ENCODE measurements around the gene CRELD2.

Gene CRELD2

DNA sequence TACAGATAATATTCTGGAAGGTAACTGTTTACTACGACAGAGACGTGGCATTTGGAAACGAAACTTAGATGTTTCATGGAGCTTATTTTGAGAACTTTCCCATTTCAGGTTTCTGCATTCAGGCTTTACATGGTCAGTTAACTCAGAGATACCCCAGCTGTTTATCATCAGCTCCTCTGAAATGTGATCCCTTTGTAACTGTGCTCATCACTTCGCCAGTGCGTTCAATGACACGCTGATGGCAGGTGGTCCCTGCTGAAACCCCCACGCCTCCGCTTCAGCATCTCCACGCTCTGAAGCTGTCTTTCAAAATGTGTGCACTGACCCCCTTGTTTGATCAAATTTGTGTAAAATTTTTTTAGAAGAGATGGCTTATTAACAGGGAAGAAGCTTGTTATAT, 30.7 kb upstream of the CRELD2 start:
- no peak for DNase-seq

- DNase-seq: no peak
Measured at GRCh38 chr22:49889071-49889470, 29.4 kb upstream of the CRELD2 start.

GRCh38 chr22:49892226-49892899, 26.1 kb upstream of the CRELD2 start:
- DNase-seq: no peak

DNA sequence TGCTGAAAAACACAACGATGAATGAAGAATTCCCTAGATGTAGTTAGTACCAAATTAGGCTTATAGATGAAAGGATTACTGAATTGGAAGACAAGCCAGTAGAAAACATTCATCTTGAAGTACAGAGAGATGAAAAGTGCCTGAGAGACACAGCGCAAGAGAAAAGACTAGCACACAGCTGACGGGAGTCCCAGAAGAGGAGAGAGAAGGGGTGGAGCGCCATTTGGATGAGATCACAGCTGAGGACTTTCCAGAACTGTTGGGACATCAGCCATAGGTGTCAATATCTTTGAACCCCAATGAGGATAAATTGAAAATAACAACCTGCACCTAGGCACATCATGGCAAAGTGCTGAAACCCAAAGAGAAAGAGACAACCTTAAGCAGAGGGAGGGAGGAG, 25.4 kb upstream of the CRELD2 start:
- no peak for DNase-seq

DNA sequence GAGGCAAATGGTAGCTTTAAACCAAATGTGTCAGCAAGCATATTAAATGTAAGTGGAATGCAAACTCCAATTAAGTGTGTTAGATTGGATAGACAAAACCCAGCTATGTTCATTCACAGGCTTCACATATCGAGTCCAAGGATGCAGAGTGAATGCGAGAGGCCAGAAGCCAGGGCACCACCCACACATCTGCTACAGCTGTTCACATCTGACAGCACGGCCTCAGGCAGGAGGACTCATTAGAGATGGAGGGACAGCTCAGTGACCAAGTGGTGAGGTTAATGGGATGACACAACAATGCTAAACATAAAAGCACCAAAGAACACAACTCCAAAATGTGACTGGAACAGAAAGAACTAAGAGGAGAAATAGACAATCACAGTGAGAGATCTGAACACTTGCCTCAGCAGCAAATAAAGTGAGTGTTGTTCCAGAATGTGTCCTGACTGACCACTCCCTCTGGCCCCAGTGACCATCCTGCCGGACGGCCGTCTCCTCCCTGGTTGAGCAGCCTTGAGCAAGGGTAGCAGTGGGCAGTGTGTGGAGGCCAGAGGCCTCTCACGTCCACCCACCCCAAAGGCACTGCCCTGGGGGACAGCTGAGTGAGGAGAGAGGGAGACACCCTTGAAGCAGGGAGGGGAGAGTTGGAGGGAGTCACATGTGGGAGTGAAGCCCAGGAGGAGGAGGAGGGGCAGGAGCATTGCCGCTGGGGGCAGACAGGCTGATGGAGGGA, 23.9 kb upstream of the CRELD2 start:
- DNase-seq: no peak

GRCh38 chr22:49896201-49896600, 22.2 kb upstream of the CRELD2 start:
- DNase-seq: no peak

GRCh38 chr22:49897015-49897684, 21.3 kb upstream of the CRELD2 start:
- DNase-seq: no peak

GRCh38 chr22:49899530-49899929, 18.9 kb upstream of the CRELD2 start:
- DNase-seq: no peak

DNA sequence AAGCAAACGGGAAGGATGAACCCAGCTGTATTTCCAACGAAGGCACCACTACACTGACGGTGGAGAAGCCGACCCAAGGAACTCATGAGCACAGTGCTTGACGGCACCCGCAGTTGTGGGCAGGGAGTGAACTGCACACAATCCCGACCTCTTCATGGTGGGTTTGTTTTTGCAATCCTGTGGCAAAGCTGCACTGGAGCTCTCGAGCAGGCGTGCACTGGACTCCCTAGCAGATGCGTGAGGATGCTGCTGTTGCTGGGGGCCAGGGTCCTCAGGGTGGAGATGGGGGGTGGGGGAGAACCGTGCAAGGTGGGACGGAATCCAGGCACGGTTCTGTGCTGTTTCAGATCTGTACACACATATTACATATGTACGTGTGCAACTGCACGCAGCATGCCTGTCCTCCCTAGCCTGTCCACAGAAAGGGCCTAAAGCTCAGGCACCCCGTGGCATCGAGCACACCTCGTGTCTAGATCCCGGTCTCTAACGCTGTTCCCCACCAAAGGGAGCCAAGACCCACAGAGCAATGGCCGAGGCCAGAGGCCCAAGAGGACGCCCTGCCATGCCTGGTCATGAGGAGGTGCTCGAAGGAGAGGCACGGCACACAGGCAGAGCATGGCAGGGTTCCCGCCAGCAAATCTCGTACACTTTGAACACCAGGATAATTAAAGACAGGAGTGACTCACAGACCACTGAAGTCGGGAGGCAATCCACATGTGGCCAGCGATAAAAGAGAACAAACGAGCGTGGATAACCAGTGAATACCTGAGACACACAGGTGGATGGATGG, 17.8 kb upstream of the CRELD2 start:
- DNase-seq: no peak

DNA sequence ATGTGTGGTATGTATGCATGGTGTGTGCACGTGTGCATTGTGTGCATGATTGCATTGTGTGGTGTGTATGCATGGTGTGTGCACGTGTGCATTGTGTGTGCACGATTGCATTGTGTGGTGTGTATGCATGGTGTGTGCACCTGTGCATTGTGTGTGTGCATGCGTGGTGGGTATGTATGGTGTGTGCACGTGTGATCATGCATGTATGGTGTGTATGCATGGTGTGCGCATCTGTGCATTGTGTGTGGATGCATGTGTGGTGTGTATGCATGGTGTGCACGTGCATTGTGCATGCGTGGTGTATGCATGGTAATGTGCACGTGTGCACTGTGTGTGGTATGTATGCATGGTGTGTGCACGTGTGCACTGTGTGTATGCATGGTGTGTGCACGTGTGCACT, 17.0 kb upstream of the CRELD2 start:
- DNase-seq: no peak

GRCh38 chr22:49903322-49904039, 15.0 kb upstream of the CRELD2 start:
- no peak for DNase-seq

GRCh38 chr22:49904040-49904369, 14.4 kb upstream of the CRELD2 start:
- no peak for DNase-seq

DNA sequence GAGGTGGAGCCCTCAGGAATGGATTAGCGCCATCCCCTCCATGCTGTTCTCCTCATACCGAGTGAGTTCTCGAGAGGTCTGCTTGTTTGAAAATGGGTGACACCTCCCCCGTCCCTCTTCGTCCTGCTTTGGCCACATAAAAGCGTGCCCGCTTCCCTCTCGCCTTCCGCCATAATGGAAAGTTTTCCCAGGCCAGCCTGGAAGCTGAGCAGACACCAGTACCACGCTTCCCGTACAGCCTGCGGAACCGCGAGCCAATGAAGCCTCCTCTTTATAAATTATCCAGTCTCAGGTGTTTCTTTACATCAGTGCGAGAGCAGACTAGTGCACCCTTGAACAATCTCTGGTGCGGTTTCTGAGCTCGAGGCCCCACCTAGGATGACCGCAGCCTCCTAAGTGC, 13.0 kb upstream of the CRELD2 start:
- DNase-seq: no peak

DNA sequence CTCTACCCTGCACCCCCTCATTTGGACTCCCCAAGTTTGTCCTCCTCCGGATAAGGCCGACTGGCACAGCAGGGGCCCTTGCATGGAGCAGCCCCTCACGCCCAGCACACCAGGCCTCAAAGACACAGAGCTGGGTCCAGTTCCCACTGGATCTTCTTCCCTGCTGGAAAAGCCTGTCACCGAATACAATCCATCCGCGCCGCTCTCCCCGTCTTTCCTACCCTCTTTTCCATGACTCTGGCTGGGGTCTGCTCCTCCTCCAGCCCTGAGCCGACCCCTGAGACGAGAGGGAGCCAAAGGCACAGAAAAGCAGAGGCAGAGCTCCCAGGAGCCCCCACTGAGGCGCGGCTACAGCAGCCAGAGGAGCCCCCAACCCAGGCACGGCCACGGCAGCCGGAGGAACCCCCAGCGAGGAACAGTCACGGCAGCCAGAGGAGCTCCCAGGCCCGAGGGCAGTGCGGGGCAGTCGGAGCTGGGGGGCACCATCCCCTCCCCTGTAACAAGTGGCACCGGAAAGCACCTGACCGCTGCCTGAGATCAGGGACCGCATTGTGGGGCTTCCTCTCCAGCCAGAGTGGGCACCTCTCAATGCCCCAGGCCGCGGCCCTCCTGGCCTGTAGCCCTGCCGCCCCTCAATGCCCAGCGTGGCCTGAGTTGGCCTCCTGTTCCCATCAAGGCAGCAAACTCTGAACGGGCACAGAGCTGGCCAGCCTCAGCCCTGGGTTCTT, 12.2 kb upstream of the CRELD2 start:
- no peak for DNase-seq

DNA sequence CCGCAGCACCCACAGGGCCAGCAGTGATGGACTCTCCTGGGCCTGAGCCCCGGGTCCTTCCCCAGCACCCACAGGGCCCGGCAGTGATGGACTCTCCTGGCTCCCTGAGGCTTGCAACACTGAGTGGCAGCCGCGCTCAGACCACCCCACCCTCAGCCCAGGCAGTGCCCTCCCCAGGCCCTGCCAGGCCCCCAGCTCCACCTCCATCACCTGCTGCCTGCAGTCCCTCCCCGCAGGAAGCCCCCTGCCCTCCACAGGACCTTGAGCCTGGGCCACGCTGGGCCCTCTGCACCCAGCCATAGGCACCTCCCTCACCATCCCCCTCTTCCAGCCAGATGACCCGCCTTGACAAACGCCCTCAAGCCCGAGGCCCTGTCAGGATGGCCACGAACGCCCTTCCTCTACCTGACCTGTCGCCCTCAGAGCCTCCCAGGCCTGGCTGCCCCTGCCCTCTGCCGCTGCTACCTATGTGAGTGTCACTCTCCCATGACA, 11.6 kb upstream of the CRELD2 start:
- DNase-seq: no peak

DNA sequence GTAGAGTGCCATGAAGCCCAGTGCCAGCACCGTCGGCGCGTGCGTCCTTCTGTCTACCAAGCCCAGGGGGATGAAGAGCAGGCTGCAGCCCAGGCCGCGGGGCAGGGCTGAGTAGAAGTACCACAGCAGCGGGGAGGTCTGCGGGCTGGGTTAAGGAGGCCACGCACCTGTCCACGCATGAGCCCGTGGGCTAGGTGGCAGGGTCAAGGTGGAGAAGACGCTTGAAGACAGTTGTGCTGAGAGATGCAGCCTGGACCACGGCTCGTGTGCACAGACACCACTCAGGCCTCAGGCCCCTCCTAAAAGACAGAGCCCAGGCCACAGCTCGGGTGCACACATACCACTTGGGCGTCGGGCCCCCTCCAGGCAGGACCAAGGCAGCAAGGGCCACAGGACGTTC, 10.6 kb upstream of the CRELD2 start:
- no peak for DNase-seq

DNA sequence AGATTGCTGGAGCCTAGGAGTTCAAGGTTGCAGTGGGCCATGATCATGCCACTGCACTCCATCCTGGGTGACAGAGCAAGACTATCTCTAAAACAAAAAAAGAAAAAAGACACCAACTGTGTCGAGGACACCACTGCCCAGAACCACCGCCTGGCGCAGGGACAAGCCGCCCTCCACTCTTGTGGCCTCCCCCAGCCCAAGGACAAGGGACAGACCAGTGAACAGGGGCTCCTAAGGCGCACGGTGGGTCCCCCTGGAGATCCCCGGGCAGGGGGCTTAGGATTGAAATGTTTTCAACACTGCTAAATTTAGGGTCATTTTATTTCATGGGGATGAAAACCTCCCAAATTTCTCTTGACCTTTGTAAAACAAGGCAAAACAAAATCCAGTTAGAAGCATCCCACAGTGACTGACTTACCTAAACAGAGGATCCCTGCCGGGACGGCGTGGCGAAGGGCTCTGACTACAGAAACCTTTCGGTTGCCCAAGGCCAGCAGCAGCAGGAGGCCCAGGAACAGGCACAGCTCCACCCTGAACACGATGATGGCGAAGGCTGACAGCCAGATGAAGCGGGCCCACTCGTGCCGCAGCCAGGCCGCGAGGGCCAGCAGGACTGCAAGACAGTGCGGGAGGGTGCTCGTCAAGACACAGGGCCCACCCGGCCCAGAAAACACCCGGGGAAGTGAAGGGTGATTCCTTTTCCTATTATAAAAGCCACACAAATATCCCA, 8.8 kb upstream of the CRELD2 start:
- DNase-seq: no peak

DNA sequence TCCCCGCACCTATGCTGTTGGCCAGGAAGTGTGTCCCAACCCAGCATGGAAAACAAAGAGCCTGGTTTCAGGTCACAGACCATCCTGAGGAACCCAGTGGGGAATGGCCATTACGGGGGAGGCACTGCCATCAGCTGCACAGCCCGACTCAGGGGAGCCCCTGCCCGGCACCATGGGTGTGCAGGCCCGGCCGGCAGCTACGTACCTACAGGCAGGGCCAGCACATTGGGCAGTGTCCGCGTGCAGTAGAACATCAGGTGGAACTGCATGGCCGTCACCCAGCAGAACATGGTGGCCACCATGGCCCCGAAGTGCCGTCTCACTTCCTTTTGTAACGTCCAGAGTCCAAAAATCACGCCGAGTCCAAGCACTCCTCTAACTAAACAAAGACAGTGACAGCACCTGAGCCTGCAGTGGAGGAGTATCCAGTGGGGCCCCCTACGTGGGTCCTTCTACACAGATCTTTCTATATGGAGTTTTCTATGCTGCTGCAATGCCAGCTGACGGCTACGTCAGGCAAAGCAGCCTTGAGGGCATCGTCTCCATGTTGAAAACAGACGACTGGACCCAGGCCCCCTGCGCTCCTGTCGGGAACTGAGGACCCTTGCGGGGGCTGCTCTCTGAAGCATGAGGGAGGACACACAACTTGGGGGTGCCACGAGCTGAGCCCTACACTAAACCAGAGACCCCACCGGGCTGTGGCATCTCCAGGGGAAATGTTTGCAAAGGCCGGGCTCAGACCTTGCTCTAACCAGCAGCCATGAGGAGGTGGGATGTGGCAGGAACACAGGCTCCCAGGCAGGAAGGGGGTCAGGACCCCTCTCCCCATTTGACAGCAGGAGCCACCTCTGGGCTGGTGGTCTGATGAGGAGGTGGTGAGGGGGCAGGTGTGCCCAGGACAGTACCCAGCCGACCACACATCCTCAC, 7.9 kb upstream of the CRELD2 start:
- no peak for DNase-seq

DNA sequence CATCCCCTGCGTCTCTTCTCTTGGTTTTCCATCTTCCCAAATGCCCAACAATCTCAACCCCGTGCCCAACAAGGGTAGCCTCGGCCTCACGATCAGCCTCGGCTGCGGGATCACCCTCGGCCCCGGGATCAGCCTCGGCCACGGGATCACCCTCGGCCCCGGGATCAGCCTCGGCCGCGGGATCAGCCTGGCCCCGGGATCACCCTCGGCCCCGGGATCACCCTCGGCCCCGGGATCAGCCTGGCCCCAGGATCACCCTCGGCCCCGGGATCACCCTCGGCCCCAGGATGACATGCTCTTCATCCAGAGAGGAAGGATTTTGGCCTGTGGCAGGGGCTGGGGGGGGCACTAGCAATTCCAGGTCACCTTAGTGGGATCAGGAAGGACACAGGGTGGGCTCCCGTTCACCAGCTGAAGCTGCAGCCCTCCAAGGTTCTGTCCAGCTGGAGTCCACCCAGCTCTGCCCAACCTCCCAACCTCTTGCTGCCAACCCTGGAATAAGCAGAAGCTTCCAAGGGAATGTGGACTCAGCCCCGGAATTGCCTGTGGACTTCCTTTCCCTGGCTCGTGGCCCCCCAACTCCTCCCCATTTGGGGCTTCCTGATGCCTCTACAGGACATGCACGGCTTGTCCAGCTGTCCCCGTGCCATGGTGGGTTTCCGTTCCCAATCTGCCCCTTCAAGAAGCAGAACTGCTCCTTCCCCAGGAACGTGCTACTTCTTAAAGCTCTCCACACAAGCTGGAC, 6.4 kb upstream of the CRELD2 start:
- DNase-seq: no peak

Data from stimulated activated CD4-positive, alpha-beta T cell treated with anti-CD3 and anti-CD28 coated beads, Interleukin-15, amount 100 ng/mL, for 24 hours (primary cell).